H1 (cell line): ENCODE results near the gene NPFF. TPM values are rescaled to one million over a fixed set of nuclear protein-coding genes. Genes with fewer than 3 reads are reported as not detected.

Experiments
- PHF8 ChIP-seq: fragments of 200-600 bp; sonication (generic); conservative IDR thresholded peaks from 2 replicates; pipeline ENCODE4 v1.7.1; 2012; ENCODE audit warnings: low read depth, mild to moderate bottlenecking, inconsistent platforms, low read length, moderate library complexity
- POLR2A ChIP-seq, 2 experiments: IDR thresholded peaks; 1 replicate in 1 of 2; 2 replicates in 1 of 2; pipeline ENCODE4 v1.6.1; 2011; ENCODE audit warnings: low read depth in 2 of 2, low read length in 2 of 2, mild to moderate bottlenecking in 2 of 2; ENCODE audit errors: control extremely low read depth in 1 of 2
- RFX5 ChIP-seq: IDR thresholded peaks from 2 replicates; pipeline ENCODE4 v1.6.1; 2011; ENCODE audit warnings: low read depth, low read length, improper control_type of control experiment, borderline replicate concordance
- polyA plus RNA-seq, 7 experiments: library from polyadenylated mRNA; depleted of rRNA in 3 of 7; stranded (reverse) in 5 of 7; unstranded in 2 of 7; fragments of >200 nt in 5 of 7; fragments of 200-250 nt in 2 of 7; gene quantifications; 1 replicate in 5 of 7; 2 replicates in 1 of 7; 4 replicates in 1 of 7; pipeline versions ENCODE4 v1.2.1 to v1.2.3, GENCODE V29; 2011 to 2013; ENCODE audit warnings: missing spikeins in 2 of 7, mixed read lengths in 2 of 7
- total RNA-seq: library from RNA; stranded (reverse); fragmentation: NEBNext Ultra II Directional; extraction: Animal tissue kit (Norgen Biotek cat#: 25700); gene quantifications from 2 replicates; pipeline ENCODE4 v1.2.1, GENCODE V29; 2021
- TF ChIP-seq, protein P1 (sequence below): fragments of 300-600 bp; sonication (generic); IDR thresholded peaks from 2 replicates; pipeline ENCODE4 v1.7.1; 2012; ENCODE audit warnings: low read length, moderate library complexity, mild to moderate bottlenecking, inconsistent platforms; ENCODE audit not compliant: insufficient replicate concordance
- TF ChIP-seq, protein P2 (sequence below), 3 experiments: IDR thresholded peaks; 1 replicate in 2 of 3; 2 replicates in 1 of 3; pipeline versions ENCODE4 v1.5.1 to v1.6.1; 2011; ENCODE audit warnings: low read length in 3 of 3, mild to moderate bottlenecking in 3 of 3, inconsistent platforms in 2 of 3, low read depth in 1 of 3, moderate library complexity in 1 of 3; ENCODE audit not compliant: insufficient read depth in 1 of 3; ENCODE audit errors: control extremely low read depth in 1 of 3

Gene NPFF
- total and polyA plus RNA-seq, 2 of the 8 experiments (the other 6 are each of a cell fraction or from before 2014, with no cell fraction given) = not detected

DNA sequence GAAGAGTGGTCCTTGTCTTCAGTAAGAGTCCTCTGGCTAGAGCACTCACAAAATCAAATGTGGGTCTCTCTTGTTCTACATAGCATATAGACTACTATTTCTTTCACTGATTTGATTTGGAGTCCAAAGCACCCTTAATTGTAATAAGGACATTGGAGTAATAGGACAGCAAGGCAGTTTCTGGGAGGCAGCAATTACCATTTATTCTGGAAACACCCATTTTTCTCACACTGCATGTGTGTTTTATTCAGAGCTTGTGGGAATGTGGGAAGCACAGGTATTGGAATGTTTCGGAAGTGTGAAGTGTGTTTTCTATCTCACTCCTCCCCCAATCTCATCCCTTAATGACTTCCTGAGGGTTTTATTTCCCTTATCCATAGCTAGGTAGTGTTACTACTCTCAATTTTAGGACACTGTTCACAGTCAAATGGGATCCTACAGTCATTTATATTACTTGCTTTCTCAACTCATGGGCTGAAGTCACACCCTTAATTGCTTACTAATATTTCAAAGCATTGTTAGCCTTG is 35.2 kb downstream of the NPFF start (continued):
- TF ChIP-seq, protein P1, sequence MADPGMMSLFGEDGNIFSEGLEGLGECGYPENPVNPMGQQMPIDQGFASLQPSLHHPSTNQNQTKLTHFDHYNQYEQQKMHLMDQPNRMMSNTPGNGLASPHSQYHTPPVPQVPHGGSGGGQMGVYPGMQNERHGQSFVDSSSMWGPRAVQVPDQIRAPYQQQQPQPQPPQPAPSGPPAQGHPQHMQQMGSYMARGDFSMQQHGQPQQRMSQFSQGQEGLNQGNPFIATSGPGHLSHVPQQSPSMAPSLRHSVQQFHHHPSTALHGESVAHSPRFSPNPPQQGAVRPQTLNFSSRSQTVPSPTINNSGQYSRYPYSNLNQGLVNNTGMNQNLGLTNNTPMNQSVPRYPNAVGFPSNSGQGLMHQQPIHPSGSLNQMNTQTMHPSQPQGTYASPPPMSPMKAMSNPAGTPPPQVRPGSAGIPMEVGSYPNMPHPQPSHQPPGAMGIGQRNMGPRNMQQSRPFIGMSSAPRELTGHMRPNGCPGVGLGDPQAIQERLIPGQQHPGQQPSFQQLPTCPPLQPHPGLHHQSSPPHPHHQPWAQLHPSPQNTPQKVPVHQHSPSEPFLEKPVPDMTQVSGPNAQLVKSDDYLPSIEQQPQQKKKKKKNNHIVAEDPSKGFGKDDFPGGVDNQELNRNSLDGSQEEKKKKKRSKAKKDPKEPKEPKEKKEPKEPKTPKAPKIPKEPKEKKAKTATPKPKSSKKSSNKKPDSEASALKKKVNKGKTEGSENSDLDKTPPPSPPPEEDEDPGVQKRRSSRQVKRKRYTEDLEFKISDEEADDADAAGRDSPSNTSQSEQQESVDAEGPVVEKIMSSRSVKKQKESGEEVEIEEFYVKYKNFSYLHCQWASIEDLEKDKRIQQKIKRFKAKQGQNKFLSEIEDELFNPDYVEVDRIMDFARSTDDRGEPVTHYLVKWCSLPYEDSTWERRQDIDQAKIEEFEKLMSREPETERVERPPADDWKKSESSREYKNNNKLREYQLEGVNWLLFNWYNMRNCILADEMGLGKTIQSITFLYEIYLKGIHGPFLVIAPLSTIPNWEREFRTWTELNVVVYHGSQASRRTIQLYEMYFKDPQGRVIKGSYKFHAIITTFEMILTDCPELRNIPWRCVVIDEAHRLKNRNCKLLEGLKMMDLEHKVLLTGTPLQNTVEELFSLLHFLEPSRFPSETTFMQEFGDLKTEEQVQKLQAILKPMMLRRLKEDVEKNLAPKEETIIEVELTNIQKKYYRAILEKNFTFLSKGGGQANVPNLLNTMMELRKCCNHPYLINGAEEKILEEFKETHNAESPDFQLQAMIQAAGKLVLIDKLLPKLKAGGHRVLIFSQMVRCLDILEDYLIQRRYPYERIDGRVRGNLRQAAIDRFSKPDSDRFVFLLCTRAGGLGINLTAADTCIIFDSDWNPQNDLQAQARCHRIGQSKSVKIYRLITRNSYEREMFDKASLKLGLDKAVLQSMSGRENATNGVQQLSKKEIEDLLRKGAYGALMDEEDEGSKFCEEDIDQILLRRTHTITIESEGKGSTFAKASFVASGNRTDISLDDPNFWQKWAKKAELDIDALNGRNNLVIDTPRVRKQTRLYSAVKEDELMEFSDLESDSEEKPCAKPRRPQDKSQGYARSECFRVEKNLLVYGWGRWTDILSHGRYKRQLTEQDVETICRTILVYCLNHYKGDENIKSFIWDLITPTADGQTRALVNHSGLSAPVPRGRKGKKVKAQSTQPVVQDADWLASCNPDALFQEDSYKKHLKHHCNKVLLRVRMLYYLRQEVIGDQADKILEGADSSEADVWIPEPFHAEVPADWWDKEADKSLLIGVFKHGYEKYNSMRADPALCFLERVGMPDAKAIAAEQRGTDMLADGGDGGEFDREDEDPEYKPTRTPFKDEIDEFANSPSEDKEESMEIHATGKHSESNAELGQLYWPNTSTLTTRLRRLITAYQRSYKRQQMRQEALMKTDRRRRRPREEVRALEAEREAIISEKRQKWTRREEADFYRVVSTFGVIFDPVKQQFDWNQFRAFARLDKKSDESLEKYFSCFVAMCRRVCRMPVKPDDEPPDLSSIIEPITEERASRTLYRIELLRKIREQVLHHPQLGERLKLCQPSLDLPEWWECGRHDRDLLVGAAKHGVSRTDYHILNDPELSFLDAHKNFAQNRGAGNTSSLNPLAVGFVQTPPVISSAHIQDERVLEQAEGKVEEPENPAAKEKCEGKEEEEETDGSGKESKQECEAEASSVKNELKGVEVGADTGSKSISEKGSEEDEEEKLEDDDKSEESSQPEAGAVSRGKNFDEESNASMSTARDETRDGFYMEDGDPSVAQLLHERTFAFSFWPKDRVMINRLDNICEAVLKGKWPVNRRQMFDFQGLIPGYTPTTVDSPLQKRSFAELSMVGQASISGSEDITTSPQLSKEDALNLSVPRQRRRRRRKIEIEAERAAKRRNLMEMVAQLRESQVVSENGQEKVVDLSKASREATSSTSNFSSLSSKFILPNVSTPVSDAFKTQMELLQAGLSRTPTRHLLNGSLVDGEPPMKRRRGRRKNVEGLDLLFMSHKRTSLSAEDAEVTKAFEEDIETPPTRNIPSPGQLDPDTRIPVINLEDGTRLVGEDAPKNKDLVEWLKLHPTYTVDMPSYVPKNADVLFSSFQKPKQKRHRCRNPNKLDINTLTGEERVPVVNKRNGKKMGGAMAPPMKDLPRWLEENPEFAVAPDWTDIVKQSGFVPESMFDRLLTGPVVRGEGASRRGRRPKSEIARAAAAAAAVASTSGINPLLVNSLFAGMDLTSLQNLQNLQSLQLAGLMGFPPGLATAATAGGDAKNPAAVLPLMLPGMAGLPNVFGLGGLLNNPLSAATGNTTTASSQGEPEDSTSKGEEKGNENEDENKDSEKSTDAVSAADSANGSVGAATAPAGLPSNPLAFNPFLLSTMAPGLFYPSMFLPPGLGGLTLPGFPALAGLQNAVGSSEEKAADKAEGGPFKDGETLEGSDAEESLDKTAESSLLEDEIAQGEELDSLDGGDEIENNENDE = no peak
- TF ChIP-seq POLR2A (IDR thresholded peaks at IDR 0.05; ENCODE audit: control extremely low read depth in 1 of 2, low read depth in 2 of 2, low read length in 2 of 2) (0 out of 3 replicates have a peak, but pooled peaks of 1 of the 2 experiments have one; percentile 2), RFX5 (no peak), PHF8 (no peak)
- TF ChIP-seq, protein P2, sequence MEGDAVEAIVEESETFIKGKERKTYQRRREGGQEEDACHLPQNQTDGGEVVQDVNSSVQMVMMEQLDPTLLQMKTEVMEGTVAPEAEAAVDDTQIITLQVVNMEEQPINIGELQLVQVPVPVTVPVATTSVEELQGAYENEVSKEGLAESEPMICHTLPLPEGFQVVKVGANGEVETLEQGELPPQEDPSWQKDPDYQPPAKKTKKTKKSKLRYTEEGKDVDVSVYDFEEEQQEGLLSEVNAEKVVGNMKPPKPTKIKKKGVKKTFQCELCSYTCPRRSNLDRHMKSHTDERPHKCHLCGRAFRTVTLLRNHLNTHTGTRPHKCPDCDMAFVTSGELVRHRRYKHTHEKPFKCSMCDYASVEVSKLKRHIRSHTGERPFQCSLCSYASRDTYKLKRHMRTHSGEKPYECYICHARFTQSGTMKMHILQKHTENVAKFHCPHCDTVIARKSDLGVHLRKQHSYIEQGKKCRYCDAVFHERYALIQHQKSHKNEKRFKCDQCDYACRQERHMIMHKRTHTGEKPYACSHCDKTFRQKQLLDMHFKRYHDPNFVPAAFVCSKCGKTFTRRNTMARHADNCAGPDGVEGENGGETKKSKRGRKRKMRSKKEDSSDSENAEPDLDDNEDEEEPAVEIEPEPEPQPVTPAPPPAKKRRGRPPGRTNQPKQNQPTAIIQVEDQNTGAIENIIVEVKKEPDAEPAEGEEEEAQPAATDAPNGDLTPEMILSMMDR (IDR thresholded peaks at IDR 0.05; ENCODE audit: control extremely low read depth in 1 of 3, insufficient read depth in 1 of 3, low read depth in 1 of 3, low read length in 3 of 3) = no peak
